Endodermal cell (in vitro differentiated cells): ENCODE results near the gene PAFAH1B1. TPM values are rescaled to one million over a fixed set of nuclear protein-coding genes. Genes with fewer than 3 reads are reported as not detected.

ENCODE experiments used
- DNase-seq: peaks from one replicate; pipeline ENCODE4 v3.0.0-alpha.2; 2017
- H3K27ac ChIP-seq: 2 replicates; pipeline ENCODE4 v1.5.1; 2013; ENCODE audit warnings: mild to moderate bottlenecking, low read depth, low read length, moderate library complexity
- H3K27me3 ChIP-seq: 2 replicates; pipeline ENCODE4 v1.6.1; 2013; ENCODE audit warnings: mild to moderate bottlenecking, low read length, moderate library complexity; ENCODE audit not compliant: insufficient read depth, control insufficient read depth, poor library complexity, severe bottlenecking
- H3K36me3 ChIP-seq: 2 replicates; pipeline ENCODE4 v1.7.0; 2013; ENCODE audit warnings: mild to moderate bottlenecking, low read length, moderate library complexity; ENCODE audit not compliant: control insufficient read depth, insufficient read depth
- H3K4me1 ChIP-seq: one replicate; pipeline ENCODE4 v1.7.0; 2013; ENCODE audit warnings: low read length; ENCODE audit not compliant: control insufficient read depth, insufficient read depth
- H3K4me3 ChIP-seq: 2 replicates; pipeline ENCODE4 v1.5.1; 2013; ENCODE audit warnings: mild to moderate bottlenecking, low read length, moderate library complexity
- H3K9ac ChIP-seq: 2 replicates; pipeline ENCODE4 v1.6.1; 2013; ENCODE audit warnings: mild to moderate bottlenecking, low read length, moderate library complexity; ENCODE audit not compliant: poor library complexity, severe bottlenecking; ENCODE audit errors: extremely low read depth
- H3K9me3 ChIP-seq: 2 replicates; pipeline ENCODE4 v1.6.1; 2013; ENCODE audit warnings: mild to moderate bottlenecking, low read length, moderate library complexity; ENCODE audit not compliant: control insufficient read depth
- H3K27ac Mint-ChIP-seq: 2 replicates; pipeline ENCODE4 v1.8.0; 2020; ENCODE audit warnings: mixed read lengths
- H3K27me3 Mint-ChIP-seq: 2 replicates; pipeline ENCODE4 v1.8.0; 2021; ENCODE audit warnings: mild to moderate bottlenecking, mixed read lengths; ENCODE audit not compliant: insufficient read depth
- H3K36me3 Mint-ChIP-seq: 2 replicates; pipeline ENCODE4 v1.8.0; 2020; ENCODE audit warnings: low read depth, mixed read lengths
- H3K4me1 Mint-ChIP-seq: 2 replicates; pipeline ENCODE4 v1.8.0; 2020; ENCODE audit warnings: mixed read lengths
- H3K4me3 Mint-ChIP-seq: 2 replicates; pipeline ENCODE4 v1.8.0; 2020; ENCODE audit warnings: mild to moderate bottlenecking, moderate library complexity, mixed read lengths
- H3K9me3 Mint-ChIP-seq: 2 replicates; pipeline ENCODE4 v1.8.0; 2020; ENCODE audit warnings: mild to moderate bottlenecking, mixed read lengths
- CTCF ChIP-seq: fragments of 200-600 bp; sonication (generic); conservative IDR thresholded peaks from 2 replicates; pipeline ENCODE4 v1.5.0; 2021; ENCODE audit warnings: antibody characterized with exemption, mild to moderate bottlenecking
- WGBS, 2 experiments: methylation state at CpG; one replicate each; pipeline versions ENCODE4 v1.1.5 to v1.1.7; 2013; ENCODE audit warnings: missing lambda C conversion rate in 2 of 2, mixed read lengths in 1 of 2; ENCODE audit not compliant: insufficient coverage in 1 of 2, insufficient read length in 1 of 2; 5-methylcytosine and 5-hydroxymethylcytosine counted together
- total RNA-seq, 2 donors: library from RNA; stranded (reverse); fragmentation: NEBNext Ultra II Directional in 1 of 2; extraction: Animal tissue kit (Norgen Biotek cat#: 25700) in 1 of 2; gene quantifications; 2 replicates in 1 of 2; 3 replicates in 1 of 2; pipeline ENCODE4 v1.2.1, GENCODE V29; 2021

The PAFAH1B1 gene
- total RNA-seq, 2 donors from 2014 or later: 157 to 200 TPM

GRCh38 chr17:2634361-2634960 lies 41.0 kb downstream of the PAFAH1B1 start:
- Mint-ChIP-seq H3K27ac (peak overlapping the region; percentile 75), H3K4me3 (no peak overlapping the region), H3K27me3 (no peaks in the 10 kb centered on the region), H3K4me1 (peaks cover 35% of the 10 kb centered on the region), H3K36me3 (peaks cover 26% of the 10 kb centered on the region), H3K9me3 (no peaks in the 10 kb centered on the region)
- no peak overlapping the region for H3K27ac ChIP-seq
- 79 to 81% methylated on average over 7 to 9 of the region's 9 CpGs for WGBS, 2 experiments
- H3K4me3 ChIP-seq: no peak overlapping the region
- TF ChIP-seq CTCF: no peak
- peaks cover 51% of the 10 kb centered on the region for H3K36me3 ChIP-seq
- no peak overlapping the region for H3K9ac ChIP-seq
- H3K4me1 ChIP-seq: peaks cover 9% of the 10 kb centered on the region
- H3K9me3 ChIP-seq: no peaks in the 10 kb centered on the region
- peak; percentile 82 for DNase-seq
- no peaks in the 10 kb centered on the region for H3K27me3 ChIP-seq

DNA sequence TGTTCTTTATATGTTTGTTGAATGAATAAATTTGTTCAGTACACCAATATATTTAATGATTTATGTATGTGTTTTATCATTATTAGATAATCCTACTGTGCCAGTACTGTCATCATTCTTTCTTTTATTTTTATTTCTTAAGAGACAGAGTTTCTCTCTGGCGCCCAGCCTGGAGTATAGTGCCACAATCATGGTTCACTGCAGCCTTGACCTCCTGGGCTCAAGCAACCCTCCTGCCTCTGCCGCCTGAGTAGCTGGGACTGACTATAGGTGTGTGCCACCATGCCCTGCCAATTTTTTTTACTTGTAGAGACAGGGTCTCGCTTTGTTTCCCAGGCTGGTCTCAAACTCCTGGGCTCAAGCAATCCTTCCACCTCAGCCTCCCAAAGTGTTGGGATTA lies 41.8 kb downstream of the PAFAH1B1 start:
- no peaks in the 10 kb centered on the region for H3K27me3 Mint-ChIP-seq
- Histone ChIP-seq H3K4me1 (peaks cover 9% of the 10 kb centered on the region), H3K36me3 (peaks cover 58% of the 10 kb centered on the region), H3K27ac (no peak overlapping the region), H3K9me3 (no peaks in the 10 kb centered on the region), H3K4me3 (no peak overlapping the region), H3K27me3 (no peaks in the 10 kb centered on the region), H3K9ac (no peak overlapping the region)
- peaks cover 30% of the 10 kb centered on the region for H3K36me3 Mint-ChIP-seq
- H3K9me3 Mint-ChIP-seq: no peaks in the 10 kb centered on the region
- TF ChIP-seq CTCF: no peak
- DNase-seq: no peak
- H3K4me3 Mint-ChIP-seq: no peak overlapping the region
- H3K27ac Mint-ChIP-seq: no peak overlapping the region
- peaks cover 27% of the 10 kb centered on the region for H3K4me1 Mint-ChIP-seq
- 82 to 98% methylated on average over 3 of the region's 3 CpGs for WGBS, 2 experiments

GRCh38 chr17:2635675-2636074 lies 42.2 kb downstream of the PAFAH1B1 start:
- peaks cover 62% of the 10 kb centered on the region for H3K36me3 ChIP-seq
- no peak for TF ChIP-seq CTCF
- Mint-ChIP-seq H3K4me3 (no peak overlapping the region), H3K27ac (no peak overlapping the region), H3K36me3 (peaks cover 34% of the 10 kb centered on the region), H3K4me1 (peaks cover 23% of the 10 kb centered on the region), H3K9me3 (no peaks in the 10 kb centered on the region), H3K27me3 (no peaks in the 10 kb centered on the region)
- peaks cover 8% of the 10 kb centered on the region for H3K4me1 ChIP-seq
- no peak overlapping the region for H3K27ac ChIP-seq
- H3K27me3 ChIP-seq: no peaks in the 10 kb centered on the region
- no peak for DNase-seq
- no peaks in the 10 kb centered on the region for H3K9me3 ChIP-seq
- H3K4me3 ChIP-seq: no peak overlapping the region
- H3K9ac ChIP-seq: no peak overlapping the region
- 98% methylated on average over 2 of the region's 2 CpGs; no CpG with 5 or more reads in 1 of the 2 experiments for WGBS, 2 experiments
